NCI-H460 (cell line): Measurements from ENCODE around the gene CYP51A1. TPM values are rescaled to one million over a fixed set of nuclear protein-coding genes. Genes with fewer than 3 reads are reported as not detected.
"Not testable (repeated sequence)": the region's sequence is repeated elsewhere in the genome, so short reads cannot be mapped to it uniquely, and the experiment has no call there.

Experiments used
- DNase-seq: peaks from one replicate; pipeline ENCODE4 v3.0.0-alpha.2; 2016; ENCODE audit warnings: low read depth; ENCODE audit errors: extremely low read depth
- polyA plus RNA-seq: library from polyadenylated mRNA; depleted of rRNA; stranded (reverse); fragments of >200 nt; gene quantifications from 2 replicates; pipeline ENCODE4 v1.2.3, GENCODE V29; 2014; cell fraction: nucleus; rRNA removed
- total RNA-seq: library from RNA; depleted of rRNA; stranded (reverse); fragments of >200 nt; shearing (Covaris generic); gene quantifications from 2 replicates; pipeline ENCODE4 v1.2.3, GENCODE V29; 2014; rRNA removed

The CYP51A1 gene
- 106 and 113 TPM in 2 replicates for total RNA-seq
- 54.5 and 75.5 TPM in 2 replicates for polyA plus RNA-seq

- DNase-seq: peak; percentile 83
Observed at GRCh38 chr7:92134271-92135051, at the start of gene CYP51A1. TSS of gene CYP51A1 (minus strand) at chr7:92134477. CDS start at chr7:92134364, 113 bp downstream.

- DNase-seq: peak; percentile 76
Observed at GRCh38 chr7:92178928-92179924, 44.9 kb upstream of the CYP51A1 start, which contains the start of gene LRRD1. TSS of gene LRRD1 (minus strand) at chr7:92179142. CDS start at chr7:92165202, 13,940 bp downstream.

- DNase-seq: no peak
Observed at GRCh38 chr7:92177362-92177761, 43.1 kb upstream of the CYP51A1 start.

GRCh38 chr7:92169529-92169928 lies 35.3 kb upstream of the CYP51A1 start:
- not testable (repeated sequence) for DNase-seq

GRCh38 chr7:92161271-92161670 lies 27.0 kb upstream of the CYP51A1 start:
- DNase-seq: no peak

GRCh38 chr7:92158660-92159575 lies 24.6 kb upstream of the CYP51A1 start:
- DNase-seq: no peak

GRCh38 chr7:92156990-92157389 lies 22.7 kb upstream of the CYP51A1 start:
- DNase-seq: no peak

GRCh38 chr7:92155108-92155739 lies 20.9 kb upstream of the CYP51A1 start:
- no peak for DNase-seq

- DNase-seq: no peak
Observed at GRCh38 chr7:92150450-92151017, 16.3 kb upstream of the CYP51A1 start.

- no peak for DNase-seq
Observed at GRCh38 chr7:92149736-92150239, 15.5 kb upstream of the CYP51A1 start.

GRCh38 chr7:92143192-92143880 lies 9.1 kb upstream of the CYP51A1 start:
- DNase-seq: not testable (repeated sequence)

- not testable (repeated sequence) for DNase-seq
Observed at GRCh38 chr7:92142791-92143190, 8.5 kb upstream of the CYP51A1 start.

- DNase-seq: no peak
Observed at GRCh38 chr7:92141161-92141560, 6.9 kb upstream of the CYP51A1 start.

GRCh38 chr7:92137557-92137956 lies 3.3 kb upstream of the CYP51A1 start:
- DNase-seq: no peak

GRCh38 chr7:92135052-92135889 lies 994 bp upstream of the CYP51A1 start:
- DNase-seq: no peak

- DNase-seq: peak; percentile 45
Observed at GRCh38 chr7:92133737-92134270, 473 bp downstream of the CYP51A1 start.

GRCh38 chr7:92133133-92133736 lies 1.0 kb downstream of the CYP51A1 start:
- DNase-seq: no peak
